Stimulated activated CD8-positive, alpha-beta memory T cell treated with anti-CD3 and anti-CD28 coated beads, Interleukin-4, amount 100 ng/mL, for 24 hours (primary cell): ENCODE data around the gene ILF3.

ENCODE experiments used
- DNase-seq: peaks from one replicate; pipeline ENCODE4 v3.0.0-alpha.2; 2020; ENCODE audit warnings: low read depth

Gene ILF3

GRCh38 chr19:10695401-10696398, 41.6 kb downstream of the ILF3 start:
- peak; percentile 85 for DNase-seq

DNA sequence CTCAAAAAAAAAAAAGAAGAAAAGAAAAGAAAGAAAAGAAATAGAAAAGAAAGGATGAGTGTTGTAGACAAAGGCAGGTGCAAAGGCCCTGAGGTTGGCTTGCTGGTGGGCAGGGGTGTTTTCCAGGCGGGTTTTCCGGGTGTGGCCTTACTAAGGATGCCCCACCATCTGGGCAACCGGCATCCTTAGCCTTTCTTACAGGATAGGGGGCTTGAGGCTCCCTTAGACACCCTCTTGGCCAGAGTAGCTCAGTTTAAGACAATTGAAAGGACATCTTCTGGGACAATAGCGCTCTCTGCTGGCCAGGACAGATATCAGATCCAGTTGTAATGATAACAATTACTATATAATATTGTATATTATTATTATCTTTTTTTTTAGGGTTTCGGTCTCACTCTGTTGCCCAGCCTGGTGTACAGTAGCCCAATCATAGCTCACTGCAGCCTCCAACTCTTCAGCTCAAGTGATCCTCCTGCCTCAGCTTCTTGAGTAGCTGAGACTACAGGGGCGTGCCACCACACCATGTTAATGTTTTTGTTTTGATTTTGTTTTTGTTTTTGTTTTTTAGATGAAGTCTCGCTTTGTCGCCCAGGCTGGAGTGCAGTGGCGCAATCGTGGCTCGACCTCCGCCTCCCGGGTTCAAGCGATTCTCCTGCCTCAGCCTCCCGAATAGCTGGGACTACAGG, 45.6 kb downstream of the ILF3 start:
- DNase-seq: peak; percentile 53

GRCh38 chr19:10701955-10702525, 47.9 kb downstream of the ILF3 start:
- DNase-seq: no peak

GRCh38 chr19:10706990-10707389, 52.8 kb downstream of the ILF3 start:
- no peak for DNase-seq

DNA sequence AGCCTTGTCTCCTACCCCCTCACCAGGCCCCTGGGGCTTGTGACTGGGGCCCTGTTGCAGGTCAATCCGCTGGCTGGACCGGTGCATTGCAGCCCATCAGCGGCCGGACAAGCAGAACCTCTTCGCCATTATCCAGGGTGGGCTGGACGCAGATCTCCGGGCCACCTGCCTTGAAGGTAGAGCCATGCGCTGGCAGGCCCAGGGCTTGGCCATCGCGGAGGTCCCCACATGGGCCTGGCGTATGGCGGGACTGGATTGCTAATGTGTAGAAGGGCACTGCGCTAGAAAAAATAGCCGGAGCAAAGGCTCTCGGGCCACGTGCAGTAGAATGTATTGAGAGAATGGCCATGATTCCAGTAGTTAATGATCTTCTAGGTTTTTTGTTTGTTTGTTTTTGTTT, 53.3 kb downstream of the ILF3 start:
- DNase-seq: no peak

DNA sequence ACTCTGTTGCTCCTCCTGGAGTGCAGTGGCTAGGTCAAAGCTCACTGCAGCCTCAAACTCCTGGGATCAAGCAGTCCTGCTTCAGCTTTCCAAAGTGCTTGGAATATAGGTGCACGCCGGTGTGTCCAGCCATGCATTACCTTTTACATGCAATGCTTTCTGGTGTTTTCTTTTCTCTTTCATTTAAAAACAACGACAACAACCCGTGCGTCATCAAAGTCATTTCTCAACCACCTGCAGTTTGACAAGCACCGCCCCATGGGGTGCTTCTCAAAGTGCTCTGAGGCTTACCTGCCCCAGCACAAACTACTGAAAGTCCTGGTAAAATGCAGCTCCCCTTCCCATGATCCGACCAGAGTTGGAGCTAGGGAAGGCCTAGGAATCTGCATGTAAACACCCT, 54.1 kb downstream of the ILF3 start:
- no peak for DNase-seq

DNA sequence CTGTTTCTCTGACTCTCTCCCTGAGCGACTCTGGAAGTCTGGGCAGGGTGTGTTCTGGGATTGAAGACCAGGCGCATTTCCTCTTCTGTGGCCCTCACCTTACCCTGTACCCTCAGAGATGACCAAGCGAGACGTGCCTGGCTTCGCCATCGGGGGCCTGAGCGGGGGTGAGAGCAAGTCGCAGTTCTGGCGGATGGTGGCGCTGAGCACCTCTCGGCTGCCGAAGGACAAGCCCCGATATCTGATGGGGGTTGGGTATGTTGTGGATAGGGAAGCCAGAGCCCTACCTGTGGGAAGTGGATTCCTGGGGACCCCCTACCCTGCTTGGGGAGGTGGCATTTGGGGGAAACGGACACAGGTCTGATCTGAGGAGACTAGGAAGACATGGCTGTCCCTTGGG, 57.9 kb downstream of the ILF3 start:
- DNase-seq: no peak

DNA sequence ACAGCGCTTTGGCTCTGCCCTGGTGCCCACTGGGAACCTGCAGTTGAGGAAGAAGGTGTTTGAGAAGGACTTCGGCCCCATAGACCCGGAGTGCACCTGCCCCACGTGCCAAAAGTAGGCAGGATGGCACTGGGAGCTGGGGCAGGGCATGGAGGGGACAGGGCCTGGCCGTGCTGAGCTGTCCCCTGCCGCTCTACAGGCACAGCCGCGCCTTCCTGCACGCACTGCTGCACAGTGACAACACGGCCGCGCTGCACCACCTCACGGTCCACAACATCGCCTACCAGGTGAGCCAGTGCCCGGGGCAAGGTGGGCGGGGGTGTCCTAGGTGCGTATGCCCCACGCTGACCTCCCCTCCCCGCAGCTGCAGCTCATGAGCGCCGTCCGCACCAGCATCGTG, 58.6 kb downstream of the ILF3 start:
- no peak for DNase-seq

- DNase-seq: no peak
These were observed 59.2 kb downstream of the ILF3 start for GRCh38 chr19:10713317-10713716.

- no peak for DNase-seq
These were observed 62.9 kb downstream of the ILF3 start for GRCh38 chr19:10717054-10717355.

GRCh38 chr19:10717356-10718204, 63.4 kb downstream of the ILF3 start, which contains the start of gene DNM2:
Gene DNM2 (plus strand): TSS chr19:10718079. CDS start chr19:10718243, 164 bp downstream.
- DNase-seq: peak; percentile 93

GRCh38 chr19:10718205-10719196, 64.4 kb downstream of the ILF3 start:
- DNase-seq: peak; percentile 42

DNA sequence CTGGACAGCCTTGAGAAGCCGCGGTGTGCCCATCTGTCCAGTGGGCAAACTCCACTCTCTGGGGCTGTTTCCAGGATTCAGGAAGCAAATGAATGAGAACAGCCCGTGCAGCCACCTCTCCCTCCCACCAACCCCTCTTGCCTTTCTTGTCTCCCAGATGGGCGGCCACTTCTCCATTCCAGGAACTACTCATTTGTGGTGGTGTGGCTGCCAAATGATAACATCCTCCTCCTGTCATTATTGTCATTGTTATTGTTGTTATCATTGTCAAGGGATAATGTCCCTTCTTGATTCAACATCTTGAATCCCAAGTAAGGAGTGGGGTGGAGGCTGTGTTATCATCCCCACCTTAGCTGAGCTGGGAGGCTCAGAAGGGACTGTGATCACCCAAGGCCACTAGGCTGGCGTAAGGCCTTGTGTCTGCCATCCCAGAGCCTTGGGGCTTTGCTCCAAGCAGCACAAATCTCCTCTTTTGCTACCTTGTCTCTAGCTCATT, 65.4 kb downstream of the ILF3 start:
- no peak for DNase-seq

DNA sequence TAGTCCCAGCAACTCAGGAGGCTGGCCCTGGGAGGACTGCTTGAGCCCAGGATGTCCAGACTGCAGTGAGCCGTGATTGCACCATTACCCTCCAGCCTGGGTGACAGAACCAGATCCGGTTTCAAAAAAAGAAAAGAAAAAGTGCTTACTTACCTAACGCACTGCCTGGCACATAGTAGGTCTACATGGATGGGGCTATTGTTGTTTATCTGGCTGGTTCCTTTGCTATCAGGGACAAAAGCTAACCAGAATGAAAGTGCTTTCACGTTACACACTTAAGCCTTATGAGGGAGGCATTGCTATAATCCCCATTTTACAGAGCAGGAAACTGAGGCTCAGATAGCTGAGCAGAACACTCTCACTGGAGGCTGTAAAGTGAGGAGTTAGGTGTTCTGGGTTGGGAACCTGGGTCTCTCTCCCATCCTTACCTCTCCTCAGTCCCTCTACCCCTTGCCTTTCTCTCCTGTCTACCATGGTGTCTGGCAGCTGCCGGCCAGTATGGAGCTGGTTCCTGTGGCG, 66.5 kb downstream of the ILF3 start:
- DNase-seq: no peak

- no peak for DNase-seq
These were observed 69.4 kb downstream of the ILF3 start for GRCh38 chr19:10723591-10723990.

DNA sequence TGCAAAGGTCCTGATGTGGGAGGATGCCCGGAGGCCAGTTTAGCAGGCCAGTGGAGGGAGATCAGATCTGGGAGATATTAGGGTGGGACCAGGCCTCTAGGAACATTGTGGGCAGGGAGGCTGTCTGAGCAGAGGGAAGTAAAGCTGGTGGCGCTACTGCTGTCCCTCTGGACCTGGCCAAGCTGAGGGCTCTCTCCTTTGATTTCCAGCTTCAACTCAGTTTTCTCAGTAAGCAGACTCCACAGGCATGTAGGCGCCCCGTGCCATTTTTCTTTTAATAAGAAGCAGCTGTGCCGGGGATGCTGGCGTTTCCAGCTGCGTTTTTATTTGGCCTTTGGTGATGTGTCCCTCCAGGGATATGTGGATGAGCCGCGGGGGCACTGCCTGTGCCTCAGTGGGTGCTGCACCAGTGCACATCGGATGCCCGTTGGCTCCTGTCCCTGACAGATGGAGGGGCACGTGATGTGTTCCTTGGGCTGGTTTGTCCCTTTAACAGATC, 70.5 kb downstream of the ILF3 start:
- DNase-seq: no peak

DNA sequence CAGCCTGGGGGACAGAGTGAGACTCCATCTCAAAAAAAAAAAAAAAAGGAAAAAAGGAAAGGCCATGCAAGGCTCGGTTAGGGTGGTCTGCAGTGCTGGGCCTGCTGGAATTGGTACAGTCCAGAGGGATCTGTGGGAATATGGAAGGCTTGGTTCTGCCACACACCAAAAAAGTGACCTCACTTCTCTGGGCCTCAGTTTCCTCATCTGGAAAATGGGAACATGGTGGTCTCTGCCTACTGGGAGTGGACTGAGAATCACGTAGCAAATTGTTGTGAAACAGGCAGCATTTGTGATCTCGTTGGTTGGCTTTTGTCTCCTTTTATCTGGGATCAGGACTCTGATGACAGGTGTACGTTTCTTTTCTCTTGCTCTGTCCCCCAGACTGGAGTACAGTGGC, 71.3 kb downstream of the ILF3 start:
- DNase-seq: no peak

- no peak for DNase-seq
These were observed 72.1 kb downstream of the ILF3 start for GRCh38 chr19:10726268-10726667.

DNA sequence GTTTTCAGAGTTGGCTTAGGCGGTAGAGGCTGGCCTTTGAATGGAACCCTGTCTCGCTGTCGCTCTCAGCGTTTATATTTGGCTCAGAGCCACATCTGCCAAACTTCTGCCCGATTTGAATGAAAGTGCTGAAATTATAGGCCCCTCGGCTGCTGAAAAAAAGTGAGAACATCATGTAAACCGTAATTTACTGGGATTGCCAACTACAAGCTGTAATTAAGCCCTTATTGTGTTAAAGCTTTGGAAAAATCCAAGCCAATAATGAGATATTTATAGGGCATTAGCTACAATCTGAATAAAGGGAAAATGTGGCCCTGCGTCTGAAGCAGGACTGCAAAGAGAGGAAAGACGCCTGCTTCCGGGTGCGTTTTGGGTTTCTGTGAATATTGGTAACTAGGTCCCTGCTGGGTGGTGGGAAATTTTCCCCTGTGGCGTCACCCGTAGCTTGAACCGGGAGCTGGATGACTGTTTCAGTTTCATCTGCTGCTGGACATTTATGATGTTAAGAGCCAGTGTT, 73.6 kb downstream of the ILF3 start:
- DNase-seq: no peak

DNA sequence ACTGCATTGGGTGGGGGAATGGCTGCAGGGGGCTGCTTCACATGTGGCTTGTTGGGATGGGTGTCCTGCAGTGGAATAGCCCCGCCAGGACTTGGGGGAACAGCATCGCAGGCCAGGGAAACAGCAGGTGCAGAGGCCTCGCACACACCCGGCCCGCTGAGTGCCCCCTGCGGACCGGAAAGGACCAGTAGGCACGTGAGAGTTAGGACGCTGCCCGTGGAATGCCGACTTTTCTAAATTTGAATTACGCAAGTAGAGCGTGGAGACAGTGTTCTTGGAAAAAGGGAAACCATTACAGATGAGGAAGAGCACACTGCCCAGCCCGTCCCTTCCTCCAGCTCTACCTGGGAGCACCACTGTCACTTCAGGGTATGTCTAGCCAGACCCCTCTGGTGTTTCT, 75.3 kb downstream of the ILF3 start:
- no peak for DNase-seq
